GM12892 (cell line): Measurements from ENCODE around the gene SIRT3.

Experiments used
- POLR2A ChIP-seq: IDR thresholded peaks from 2 replicates; pipeline ENCODE4 v1.6.1; 2011; ENCODE audit warnings: low read depth, low read length, control low read depth
- POLR2AphosphoS5 ChIP-seq: IDR thresholded peaks from 2 replicates; pipeline ENCODE4 v1.6.1; 2011; ENCODE audit warnings: low read depth, low read length, control low read depth
- TAF1 ChIP-seq: IDR thresholded peaks from 2 replicates; pipeline ENCODE4 v1.6.1; 2011; ENCODE audit warnings: low read depth, mild to moderate bottlenecking, control low read depth, low read length, borderline replicate concordance

DNA sequence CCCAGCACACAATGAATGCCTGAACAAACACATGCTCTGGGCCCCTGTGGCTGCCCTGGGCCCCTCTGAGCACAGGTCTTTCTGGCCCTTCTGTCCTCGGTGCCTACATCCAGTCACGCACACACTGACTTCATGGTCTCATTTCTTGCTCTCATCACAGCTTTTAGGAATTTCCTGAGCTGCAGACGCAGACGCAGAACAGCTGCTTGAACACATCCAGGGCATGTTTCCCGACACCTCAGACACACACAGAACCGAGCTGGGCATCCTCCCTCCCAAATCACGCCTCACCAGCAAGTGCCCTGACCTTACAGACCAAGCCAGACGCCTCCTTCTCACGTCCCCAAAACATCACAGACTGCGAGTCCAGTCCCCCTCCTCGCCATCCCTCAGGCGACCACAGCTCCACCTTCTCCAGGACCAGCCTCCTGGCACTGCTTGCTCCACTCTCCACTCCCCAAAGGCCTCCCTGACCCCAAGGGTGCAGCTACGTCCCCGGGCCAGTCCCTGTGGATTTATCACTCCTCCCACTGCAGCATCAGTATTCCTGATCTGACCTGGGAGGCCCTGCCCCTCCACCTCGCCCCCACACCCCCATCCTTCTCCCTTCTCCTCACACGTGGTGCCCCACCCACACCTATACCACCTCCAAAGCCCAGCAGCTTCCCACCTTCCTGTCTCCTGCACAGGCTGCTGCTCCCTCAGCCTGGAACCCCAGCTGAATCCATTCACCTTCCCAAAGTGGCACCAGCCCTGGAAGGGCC, 12.9 kb downstream of the SIRT3 start:
- no peak for TF ChIP-seq POLR2A
- TF ChIP-seq TAF1 = no peak
- no peak for TF ChIP-seq POLR2AphosphoS5
